ENCODE results near the gene MS4A18.

- TF ChIP-seq, protein P1, sequence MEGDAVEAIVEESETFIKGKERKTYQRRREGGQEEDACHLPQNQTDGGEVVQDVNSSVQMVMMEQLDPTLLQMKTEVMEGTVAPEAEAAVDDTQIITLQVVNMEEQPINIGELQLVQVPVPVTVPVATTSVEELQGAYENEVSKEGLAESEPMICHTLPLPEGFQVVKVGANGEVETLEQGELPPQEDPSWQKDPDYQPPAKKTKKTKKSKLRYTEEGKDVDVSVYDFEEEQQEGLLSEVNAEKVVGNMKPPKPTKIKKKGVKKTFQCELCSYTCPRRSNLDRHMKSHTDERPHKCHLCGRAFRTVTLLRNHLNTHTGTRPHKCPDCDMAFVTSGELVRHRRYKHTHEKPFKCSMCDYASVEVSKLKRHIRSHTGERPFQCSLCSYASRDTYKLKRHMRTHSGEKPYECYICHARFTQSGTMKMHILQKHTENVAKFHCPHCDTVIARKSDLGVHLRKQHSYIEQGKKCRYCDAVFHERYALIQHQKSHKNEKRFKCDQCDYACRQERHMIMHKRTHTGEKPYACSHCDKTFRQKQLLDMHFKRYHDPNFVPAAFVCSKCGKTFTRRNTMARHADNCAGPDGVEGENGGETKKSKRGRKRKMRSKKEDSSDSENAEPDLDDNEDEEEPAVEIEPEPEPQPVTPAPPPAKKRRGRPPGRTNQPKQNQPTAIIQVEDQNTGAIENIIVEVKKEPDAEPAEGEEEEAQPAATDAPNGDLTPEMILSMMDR (conservative IDR thresholded peaks at IDR 0.05), result no peak
- TF ChIP-seq ZFX (IDR thresholded peaks at IDR 0.05), result no peak
These were observed 40.8 kb downstream of the MS4A18 start for GRCh38 chr11:60765355-60765754.
